MM.1S (cell line): ENCODE results near the gene UNC13C.

Experiments used
- CTCF ChIP-seq: fragments of 300-600 bp; sonication (generic); IDR thresholded peaks from 2 replicates; pipeline ENCODE4 v1.5.1; 2016; ENCODE audit warnings: antibody characterized with exemption, low read length, mixed read lengths
- EZH2phosphoT487 ChIP-seq: fragments of 300-600 bp; sonication (generic); IDR thresholded peaks from 2 replicates; pipeline ENCODE4 v1.6.1; 2018; ENCODE audit warnings: antibody characterized with exemption, low read length

DNA sequence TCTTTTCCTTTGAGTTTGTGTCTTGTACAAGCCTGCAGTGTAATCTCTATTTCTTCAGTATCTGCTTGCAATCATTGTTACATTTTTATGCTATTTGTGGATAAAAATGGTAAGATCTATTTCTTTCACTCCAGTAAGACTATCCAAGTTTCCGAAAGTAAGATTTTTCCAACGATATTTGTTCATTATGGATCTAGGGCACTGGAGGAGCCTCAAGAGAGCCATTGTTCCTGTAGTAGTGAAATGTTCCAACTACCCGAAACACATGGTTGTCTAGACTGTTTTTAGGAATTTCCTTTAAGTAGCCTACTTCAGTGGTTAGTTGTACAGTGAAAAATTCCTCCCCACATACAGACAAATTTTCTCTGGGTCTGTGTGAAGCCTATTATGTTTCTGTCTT, 621.1 kb downstream of the UNC13C start:
- TF ChIP-seq CTCF (no peak), EZH2phosphoT487 (no peak)
